DMS53 (cell line): ENCODE measurements around the gene PTPRN2.
"Not testable (repeated sequence)": the region's sequence is repeated elsewhere in the genome, so short reads cannot be mapped to it uniquely, and the experiment has no call there.

Source experiments
- DNase-seq: peaks from one replicate; lab custom pipeline; 2025; lab: John Stamatoyannopoulos, UW

PTPRN2 gene

DNA sequence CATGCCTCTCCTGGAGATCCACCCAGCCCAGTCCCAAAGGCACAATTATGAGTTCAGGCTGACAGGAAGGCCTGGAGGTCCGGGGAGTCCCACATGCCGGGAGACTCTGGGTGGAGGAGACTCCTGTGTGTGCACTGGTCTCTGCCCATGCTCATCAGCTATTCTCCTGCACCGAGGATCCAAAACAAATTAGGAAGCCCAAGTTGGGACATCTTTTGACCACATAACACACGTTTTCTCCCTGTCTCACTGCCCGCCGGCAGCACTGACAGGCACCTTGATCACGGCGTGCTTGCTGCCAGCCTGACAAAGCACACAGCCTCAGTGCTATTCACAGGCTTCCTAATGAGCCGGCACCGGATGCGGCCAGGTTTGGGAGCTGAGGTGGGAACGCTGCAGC lies 412.7 kb downstream of the PTPRN2 start:
- no peak for DNase-seq

DNA sequence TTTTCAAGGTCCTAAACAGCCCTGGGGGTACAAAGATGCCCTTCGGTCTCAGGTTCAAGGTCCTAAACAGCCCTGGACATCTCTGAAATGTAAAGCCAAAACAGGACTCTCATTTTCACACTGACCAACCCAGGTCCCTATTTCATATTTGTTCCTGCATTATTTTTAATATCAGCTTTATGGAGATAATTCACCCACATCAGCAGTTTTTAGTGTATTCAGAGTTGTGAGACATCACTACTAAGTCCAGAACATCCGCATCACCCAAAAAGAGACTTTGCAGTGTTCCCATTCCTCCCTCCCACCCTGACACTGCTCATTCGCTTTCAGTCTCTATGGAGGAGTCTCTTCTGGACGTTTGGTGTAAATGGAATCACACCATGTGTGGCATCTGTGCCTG lies 420.2 kb downstream of the PTPRN2 start:
- DNase-seq = no peak

DNA sequence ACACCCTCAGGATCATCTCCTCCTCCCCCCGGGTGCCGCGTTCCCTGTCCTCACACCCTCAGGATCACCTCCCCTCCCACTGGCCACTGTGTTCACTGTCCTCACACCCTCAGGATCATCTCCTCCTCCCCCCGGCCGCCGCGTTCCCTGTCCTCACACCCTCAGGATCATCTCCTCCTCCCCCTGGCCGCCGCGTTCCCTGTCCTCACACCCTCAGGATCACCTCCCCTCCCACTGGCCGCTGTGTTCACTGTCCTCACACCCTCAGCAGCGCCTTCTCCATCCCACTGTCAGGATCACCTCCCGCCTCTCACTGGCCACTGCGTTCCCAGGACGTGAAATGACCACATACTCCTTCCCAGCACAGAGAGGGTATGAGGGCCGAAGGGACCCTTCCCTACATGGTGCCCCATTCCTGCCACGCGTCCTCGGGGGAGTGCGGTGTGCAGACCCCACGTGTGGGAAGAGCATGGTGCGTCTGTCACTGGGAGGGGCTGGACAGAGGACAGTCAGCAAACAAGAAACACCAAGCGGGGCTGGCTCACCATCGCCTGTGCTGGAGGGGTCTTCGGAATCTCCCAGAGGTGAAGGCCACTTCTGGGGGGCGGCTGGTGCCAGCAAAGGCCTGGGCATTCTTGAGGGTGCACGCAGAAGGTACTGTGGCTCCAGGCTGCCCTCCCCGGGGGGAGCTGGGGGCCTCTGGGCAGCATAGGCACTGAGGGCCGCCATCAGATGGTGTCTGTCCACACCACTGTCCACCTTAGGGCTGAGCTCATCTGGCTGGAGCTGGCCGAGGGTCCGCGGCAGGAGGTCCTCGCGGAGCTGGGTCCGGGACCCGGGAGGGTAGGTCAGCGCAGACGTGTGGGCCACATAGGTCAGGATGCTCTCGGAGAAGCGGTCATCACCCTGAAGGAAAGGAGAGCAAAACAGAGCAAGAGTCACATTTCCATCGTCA lies 421.0 kb downstream of the PTPRN2 start:
- no peak for DNase-seq

DNA sequence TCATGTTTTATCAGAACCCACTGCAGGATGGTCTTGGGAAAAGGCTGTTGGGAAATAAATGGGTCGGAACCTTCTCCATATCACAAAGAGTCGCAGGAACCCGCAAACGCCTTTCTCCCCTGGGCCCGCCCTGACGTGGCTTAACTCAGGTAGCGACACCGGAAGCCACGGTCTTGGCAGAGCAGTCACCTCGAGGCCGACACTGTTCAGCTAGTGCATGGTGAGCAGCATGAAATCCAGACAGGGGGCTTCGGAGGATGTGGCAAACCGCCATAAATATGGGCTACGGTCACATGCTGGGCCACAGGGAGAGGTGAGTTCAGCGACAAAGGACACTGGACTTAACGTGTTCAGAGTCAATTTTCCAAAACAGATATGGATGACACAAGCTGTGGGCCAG lies 421.9 kb downstream of the PTPRN2 start:
- no peak for DNase-seq

DNA sequence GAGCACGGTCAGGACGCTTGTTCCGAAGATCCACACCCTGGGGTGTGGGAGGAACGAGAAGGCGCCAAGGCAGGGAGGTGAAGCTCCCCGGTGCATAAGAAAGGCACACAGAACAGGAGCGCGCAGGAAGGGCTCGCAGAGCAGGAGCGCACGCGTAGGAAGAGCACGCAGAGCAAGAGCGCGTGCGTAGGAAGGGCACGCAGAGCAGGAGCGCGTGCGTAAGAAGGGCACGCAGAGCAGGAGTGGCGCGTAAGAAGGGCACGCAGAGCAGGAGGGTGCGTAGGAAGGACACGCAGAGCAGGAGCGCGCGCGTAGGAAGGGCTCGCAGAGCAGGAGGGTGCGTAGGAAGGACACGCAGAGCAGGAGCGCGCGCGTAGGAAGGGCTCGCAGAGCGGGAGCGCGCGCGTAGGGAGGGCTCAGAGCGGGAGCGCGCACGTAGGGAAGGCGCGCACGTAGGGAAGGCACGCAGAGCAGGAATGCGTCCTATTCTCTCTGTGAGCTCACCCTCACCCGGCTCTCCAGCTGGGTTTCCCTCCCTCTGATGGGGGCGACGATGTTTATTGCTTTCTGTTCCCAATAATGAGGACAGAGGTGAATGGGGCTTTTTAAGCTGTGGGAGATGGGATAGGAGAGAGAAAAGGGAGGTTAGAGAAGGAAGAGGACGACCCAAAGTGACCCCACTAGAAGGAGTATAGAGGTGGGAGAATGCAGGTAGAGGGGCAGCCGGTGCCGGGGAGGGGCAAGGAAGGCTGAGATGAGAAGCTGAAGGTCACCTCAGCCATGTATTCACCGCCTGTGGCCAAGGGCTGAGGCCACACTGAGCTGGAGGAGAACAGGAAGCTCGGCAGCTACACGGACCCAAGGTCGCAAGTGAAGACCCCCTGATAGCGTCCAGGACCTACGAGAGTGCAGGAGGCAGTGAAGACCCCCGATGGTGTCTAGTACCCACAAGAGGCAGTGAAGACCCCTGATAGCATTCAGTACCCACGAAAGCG lies 423.2 kb downstream of the PTPRN2 start:
- DNase-seq = no peak

DNA sequence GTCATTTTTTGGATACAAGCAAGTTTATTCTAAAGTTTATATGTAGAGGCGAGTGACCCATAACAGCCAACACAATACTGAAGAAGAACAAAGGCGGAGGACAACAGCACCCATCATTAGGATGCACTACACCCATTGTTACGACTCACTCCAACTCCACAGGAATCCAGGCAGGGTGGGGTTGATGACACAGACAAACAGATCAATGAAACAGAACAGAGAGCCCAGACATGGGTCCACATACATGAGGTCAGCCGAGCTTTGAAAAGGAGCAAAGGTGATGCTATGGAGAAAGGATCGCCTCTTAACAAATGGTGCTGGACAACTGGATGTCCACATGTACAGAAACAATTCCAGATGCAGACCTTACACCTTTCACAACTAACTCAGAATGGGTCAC lies 426.4 kb downstream of the PTPRN2 start:
- no peak for DNase-seq

DNA sequence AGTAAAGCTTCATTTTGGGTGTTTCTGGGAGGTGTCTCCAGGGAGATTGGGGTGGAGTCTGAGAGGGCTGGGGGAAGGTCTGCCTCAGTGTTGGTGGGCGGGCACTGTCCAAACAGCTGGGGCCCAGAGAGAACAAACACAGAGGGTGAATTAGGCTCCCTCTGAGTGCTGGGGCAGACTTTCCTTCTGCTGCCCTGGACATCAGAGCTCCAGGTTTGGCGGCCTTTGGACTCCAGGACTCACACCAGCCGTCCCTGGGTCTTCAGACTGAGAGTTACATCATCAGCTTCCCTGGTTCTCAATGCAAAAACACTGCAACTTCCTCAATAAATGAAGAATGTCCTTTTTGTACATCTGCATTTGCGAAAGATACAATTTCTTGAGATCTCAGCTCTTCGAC lies 427.4 kb downstream of the PTPRN2 start:
- no peak for DNase-seq

DNA sequence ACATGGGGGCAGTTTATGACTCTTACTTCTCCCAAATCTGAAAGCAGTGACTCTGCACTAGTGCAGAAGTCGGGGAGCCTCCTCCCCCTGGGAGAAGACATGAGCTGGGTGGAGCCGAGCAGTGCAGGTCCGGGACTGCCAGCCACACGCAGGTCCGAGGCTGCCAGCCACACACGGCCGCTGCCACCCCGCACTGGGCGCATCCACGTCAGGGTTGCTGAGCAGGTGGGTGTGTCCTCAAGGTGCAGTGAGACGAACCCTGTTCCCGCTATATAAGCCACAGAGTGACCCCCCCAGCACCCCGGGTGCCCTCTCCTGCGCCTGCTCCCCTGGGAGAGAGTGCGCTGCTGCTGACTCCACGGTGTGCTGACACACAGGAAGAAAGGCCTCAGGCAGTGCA lies 430.2 kb downstream of the PTPRN2 start:
- no peak for DNase-seq

DNA sequence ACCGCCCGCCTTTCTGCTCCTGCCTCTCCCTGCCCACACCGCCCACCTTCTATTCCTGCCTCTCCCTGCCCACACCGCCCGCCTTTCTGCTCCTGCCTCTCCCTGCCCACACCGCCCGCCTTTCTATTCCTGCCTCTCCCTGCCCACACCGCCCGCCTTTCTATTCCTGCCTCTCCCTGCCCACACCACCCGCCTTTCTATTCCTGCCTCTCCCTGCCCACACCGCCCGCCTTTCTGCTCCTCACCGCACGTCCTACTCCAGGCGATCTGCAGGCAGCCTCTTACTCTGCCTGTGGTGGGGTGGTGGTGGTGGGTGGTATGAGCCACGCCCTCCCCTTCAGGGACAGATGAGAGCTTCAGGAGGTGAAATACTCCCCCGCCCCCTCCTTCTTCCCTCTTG lies 436.4 kb downstream of the PTPRN2 start:
- DNase-seq = not testable (repeated sequence)

DNA sequence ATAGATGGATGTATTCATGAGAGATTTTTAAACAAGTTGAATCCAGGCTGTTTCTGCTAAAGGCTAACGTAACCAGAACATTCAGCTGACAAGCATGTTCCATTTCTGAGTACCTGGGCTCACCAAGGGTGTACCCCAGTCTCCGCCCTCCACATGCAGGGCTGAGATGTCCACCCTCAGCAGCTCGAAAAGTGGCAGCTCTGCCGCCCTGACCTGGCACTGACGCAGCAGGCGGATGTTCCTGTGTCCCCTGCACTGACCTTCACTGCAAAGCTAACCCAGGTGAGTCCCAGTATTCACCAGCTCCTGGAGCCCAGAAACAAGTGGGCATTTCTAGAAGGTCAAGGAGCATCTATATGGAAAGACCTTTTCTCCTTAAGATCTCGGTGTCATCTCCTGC lies 437.4 kb downstream of the PTPRN2 start:
- DNase-seq = no peak

DNA sequence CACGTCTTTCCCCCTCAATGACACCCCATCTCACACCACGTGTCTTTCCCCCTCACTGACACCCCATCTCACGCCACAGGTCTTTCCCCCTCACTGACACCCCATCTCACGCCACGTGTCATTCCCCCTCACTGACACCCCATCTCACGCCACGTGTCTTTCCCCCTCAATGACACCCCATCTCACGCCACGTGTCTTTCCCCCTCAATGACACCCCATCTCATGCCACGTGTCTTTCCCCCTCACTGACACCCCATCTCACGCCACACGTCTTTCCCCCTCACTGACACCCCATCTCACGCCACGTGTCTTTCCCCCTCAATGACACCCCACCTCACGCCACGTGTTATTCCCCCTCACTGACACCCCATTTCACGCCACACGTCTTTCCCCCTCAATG lies 440.2 kb downstream of the PTPRN2 start:
- not testable (repeated sequence) for DNase-seq

DNA sequence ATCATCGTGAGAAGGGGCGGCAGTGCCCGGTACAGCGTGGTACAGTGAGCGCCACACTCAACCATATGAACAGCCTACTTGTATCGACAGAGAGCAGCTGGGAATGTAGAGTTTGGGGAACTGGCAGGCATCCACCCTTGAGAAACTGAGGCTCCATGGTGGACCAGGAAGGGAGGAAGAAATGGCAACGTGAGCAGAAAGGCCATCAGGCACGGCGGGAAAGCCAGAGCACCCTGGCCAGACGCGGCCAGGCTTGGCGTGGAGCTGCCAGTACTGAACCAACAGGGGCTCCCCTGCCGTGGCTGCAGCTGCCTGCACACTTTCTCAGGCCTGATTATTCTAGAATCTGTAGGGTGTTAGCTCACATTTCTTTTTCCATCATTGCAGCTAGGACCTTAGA lies 442.3 kb downstream of the PTPRN2 start:
- no peak for DNase-seq

DNA sequence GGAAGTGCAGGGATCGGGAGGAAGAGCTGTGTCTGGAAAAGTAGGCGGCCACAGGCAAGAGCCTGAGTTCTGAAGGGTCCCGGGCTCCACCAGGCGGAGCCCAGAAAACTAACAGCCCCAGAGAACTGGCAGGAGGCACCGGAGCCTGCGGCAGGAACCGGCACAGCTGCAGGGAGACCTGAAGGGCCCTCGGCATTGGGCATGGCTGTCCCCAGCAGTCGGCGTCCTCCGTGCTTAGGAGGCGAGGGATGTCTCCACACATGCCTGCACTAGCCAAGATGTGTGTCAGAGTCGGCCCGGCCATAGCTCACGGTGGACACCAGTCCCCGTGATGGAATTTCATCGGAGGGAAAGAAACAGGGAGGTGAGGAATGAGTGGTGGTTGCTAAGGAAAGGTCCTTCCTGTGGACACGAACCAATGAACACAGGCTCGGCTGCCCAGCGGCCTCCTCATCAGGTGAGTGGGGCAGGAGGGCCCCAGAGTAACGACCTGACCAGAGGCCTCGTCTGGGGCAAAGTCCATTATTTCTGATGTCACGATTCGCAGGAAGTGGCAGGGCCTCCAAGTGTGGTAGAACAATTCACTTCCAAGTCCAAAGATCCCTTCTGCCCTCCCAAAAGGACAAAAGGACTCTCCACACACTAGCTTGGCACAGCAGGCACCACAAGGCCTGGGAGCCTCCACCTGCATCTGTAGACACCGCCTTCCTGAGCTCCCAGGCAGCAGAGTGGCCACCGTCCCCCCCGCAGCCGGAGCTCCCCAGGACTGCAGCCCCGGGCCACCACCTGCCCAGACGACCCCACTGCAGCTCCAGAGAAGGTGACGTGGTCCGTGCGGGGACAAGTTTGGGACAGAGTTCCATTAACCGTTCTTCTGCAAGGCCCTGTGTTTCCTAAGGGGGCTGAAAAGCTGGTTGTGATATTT lies 444.2 kb downstream of the PTPRN2 start:
- DNase-seq = no peak

DNA sequence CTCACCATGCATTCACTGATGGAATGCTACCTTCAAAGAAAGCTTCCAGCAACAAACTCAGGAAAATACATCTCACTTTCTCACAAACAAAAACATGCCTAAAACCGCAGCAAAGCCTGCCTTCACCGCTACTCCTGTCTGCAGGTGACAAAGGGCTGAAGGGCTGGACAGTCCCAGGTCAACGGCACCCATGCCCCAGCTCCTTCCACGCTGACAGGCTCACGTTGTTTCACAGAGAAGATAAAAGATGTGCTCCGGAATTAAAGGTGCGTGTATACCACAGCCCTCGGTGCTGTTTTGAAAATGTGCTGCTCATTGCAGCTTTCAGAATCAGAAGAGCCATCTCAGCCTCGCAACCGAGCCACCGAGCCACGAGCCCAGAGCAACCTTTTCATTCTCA lies 445.0 kb downstream of the PTPRN2 start:
- no peak for DNase-seq

DNA sequence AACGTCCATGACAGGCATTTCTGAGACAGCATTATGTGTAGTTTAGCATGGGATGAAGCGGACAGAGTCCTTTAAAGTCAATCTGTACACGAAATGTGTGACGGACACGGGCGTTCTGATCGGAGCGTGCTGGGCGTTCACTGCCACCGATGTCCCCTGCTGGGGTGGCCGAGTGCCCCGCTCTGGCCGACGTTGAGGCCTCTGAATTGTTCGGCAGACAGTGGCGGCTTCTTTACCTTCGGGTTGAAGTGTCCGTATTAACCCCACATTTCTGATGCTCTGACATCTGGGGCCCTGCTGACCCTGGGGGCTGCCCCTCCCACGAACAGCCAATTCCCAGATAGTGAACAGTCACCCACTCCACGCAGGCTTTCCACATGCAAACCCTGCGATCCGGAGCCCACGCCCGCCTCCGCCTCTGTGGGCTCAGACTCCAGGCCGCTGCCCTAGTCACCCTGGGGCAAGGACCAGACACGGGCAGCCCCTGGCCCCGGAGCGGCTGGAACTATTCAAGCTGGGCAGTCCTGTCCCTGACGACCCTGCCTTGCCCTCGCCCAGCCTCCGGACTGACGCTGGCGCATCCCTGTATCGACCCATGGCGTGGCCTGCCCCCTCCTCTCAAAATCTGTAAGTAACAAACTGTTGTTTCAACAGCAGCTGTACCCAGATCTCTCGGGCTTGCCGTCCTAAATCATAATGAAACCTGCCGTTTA lies 445.7 kb downstream of the PTPRN2 start:
- no peak for DNase-seq

DNA sequence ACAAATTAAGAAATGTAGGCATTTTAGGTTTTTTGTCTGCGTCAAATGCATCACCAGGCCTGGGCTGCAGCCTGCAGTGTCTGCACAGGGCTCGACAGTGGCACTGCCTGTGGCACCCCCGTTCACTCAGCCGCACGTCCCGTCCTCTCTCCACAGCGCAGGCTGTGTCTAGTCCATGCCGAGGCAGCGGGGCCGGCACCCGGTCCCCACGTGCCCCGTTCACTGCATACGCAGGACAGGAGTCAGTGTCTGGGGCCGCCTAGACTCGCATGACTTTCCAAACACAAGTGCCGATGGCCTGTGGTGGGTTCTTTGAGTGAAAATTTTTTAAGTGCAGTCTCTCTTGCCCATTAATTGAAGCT lies 446.4 kb downstream of the PTPRN2 start:
- DNase-seq = no peak

DNA sequence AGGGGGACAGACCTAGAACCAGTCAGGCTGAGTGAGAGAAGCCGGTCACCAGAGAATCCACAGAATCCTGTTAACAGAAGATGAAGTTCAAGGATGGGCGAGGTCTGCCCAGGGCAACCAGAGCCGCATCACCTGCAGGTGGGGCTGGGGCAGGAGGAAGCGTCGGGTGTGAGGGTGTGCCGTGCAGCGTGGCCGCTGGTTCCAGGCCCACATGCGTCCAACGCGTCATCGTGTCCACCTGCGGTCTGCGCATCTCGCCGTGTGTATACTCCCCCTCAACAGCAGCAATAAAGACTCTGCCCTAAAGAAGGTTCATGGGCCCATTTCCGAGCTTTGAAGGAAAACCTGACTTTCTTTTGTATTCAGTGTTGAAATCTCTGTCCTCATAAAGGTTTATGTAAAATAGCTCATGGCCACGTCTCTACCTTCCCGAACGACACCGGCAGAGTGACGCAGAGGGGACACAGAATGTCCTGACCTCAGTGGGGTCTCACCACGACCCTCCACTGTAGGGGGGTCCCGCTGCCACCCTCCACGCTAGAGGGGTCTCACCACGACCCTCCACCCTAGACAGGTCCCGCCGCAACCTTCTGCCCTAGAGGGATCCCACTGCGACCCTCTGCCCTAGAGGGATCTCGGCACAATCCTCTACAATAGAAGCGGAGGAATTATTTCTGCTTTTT lies 446.9 kb downstream of the PTPRN2 start:
- DNase-seq = no peak

DNA sequence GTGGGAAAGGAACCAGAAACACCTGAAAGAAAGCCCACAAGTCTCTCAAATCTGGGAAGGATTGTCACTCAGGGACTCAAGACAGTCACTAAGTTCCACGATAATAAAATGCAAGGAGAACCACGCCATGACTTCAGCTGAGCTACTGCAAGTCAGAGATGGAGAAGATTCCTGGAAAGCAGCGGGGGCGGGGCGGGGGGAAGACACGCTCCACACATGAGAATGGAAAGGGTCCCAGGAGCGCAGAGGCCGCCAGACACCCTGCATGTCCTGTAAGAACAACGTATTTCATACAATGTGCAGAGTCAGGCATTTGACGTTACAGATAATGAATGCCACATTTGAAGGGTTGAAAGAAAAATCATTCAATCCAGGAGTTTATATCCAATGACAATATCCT lies 448.1 kb downstream of the PTPRN2 start:
- no peak for DNase-seq

DNA sequence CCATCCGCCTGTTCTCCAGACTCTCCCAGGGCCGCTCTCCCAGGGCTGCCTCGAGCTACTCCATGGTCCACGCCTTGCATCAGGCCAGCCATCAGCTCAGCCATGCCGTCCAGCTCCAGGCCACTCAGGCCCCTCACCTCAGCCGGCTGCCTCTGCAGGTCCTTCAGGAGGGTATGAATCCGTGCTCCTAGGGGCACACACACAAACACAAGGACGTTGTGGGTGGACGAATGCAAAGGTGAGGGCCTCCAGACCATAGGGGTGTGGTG lies 449.4 kb downstream of the PTPRN2 start:
- DNase-seq = no peak

DNA sequence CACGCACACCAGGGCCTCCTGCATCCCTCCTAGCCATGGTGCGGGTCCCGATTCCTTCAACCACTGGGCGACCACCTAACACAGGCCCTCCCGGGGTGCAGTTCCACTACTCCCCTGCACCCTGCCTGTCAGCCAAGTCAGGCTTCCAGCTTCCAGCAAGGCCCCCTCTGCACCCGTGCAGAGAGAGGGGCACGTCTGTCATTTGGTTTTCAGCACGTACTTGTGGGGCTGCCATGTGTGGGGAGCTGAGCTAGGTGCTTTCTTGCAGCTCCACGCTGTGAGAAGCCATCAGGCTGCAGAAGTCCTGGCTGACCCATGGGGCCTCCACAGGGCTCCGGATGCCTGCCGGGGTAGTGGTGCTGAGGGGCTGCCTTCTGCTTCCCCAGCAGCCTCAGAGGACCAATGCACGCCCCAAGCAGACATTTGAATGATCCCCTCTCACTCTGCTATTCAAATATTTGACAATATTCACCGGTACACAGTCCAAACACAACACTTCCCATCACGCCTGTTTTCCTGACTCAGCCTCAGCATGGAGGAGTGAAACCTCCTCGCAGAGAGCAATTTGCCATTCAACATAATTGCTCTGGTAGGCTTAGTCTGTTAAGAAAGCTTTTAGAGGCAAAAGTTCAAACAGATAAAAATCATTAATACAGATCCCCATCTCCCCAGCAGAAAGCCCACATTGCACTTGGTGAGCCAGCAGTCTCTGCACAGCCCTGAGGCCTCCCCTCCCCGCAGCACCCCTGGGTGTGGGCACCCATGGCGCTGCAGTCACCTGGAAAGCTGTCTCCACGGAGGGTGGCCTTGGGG lies 449.9 kb downstream of the PTPRN2 start:
- DNase-seq = no peak
